GM12892 (cell line): Measurements from ENCODE around the gene PTCD3.

Experiments used
- DNase-seq: peaks from one replicate; pipeline ENCODE4 v3.0.0; 2011; ENCODE audit not compliant: insufficient read length
- FAIRE-seq: peaks from 2 replicates; lab custom pipeline; 2011; peaks lifted over from hg19 to GRCh38; lab: Jason Lieb, UNC
- POLR2A ChIP-seq: IDR thresholded peaks from 2 replicates; pipeline ENCODE4 v1.6.1; 2011; ENCODE audit warnings: low read depth, low read length, control low read depth
- POLR2AphosphoS5 ChIP-seq: IDR thresholded peaks from 2 replicates; pipeline ENCODE4 v1.6.1; 2011; ENCODE audit warnings: low read depth, low read length, control low read depth
- TAF1 ChIP-seq: IDR thresholded peaks from 2 replicates; pipeline ENCODE4 v1.6.1; 2011; ENCODE audit warnings: low read depth, mild to moderate bottlenecking, control low read depth, low read length, borderline replicate concordance

The PTCD3 gene

GRCh38 chr2:86138736-86139625, 32.9 kb downstream of the PTCD3 start:
- FAIRE-seq: no peak
- TF ChIP-seq POLR2AphosphoS5 (no peak), POLR2A (no peak), TAF1 (no peak)

GRCh38 chr2:86139981-86140380, 33.9 kb downstream of the PTCD3 start:
- DNase-seq (no peak), FAIRE-seq (no peak)
- TF ChIP-seq TAF1 (no peak), POLR2AphosphoS5 (no peak), POLR2A (no peak)

More at GRCh38 chr2:86138736-86139625, 32.9 kb downstream of the PTCD3 start:
- no peak for DNase-seq

- no peak for FAIRE-seq
- no peak; the same call in 1 of the 2 replicates for TF ChIP-seq POLR2A
- TF ChIP-seq POLR2AphosphoS5: no peak; the same call in none of the 2 replicates
- TF ChIP-seq TAF1: no peak
- no peak for DNase-seq
Observed at GRCh38 chr2:86140969-86141392, 34.9 kb downstream of the PTCD3 start.

GRCh38 chr2:86142436-86143257, 36.6 kb downstream of the PTCD3 start:
- no peak for DNase-seq
- no peak for FAIRE-seq
- TF ChIP-seq TAF1 (no peak), POLR2A (no peak), POLR2AphosphoS5 (no peak)

- FAIRE-seq (no peak), DNase-seq (no peak)
- TF ChIP-seq POLR2AphosphoS5: no peak; the same call in 1 of the 2 replicates
- no peak for TF ChIP-seq POLR2A
- no peak for TF ChIP-seq TAF1
Observed at GRCh38 chr2:86143307-86143706, 37.3 kb downstream of the PTCD3 start.

- no peak for FAIRE-seq
- no peak for DNase-seq
- TF ChIP-seq POLR2A (no peak), POLR2AphosphoS5 (no peak; the same call in 1 of the 2 replicates), TAF1 (no peak)
Observed at GRCh38 chr2:86143926-86144685, 38.1 kb downstream of the PTCD3 start.

GRCh38 chr2:86147793-86148192, 41.8 kb downstream of the PTCD3 start:
- TF ChIP-seq TAF1 (no peak), POLR2AphosphoS5 (no peak), POLR2A (no peak)
- no peak for FAIRE-seq
- DNase-seq: no peak

- DNase-seq: no peak
- TF ChIP-seq POLR2A: no peak
- TF ChIP-seq POLR2AphosphoS5: 0 out of 2 replicates have a peak, but pooled peaks have one; percentile 25
- no peak for FAIRE-seq
Observed at GRCh38 chr2:86150502-86150901, 44.5 kb downstream of the PTCD3 start.

- no peak for FAIRE-seq
- DNase-seq: no peak
- TF ChIP-seq TAF1 (no peak), POLR2AphosphoS5 (no peak), POLR2A (no peak)
Observed at GRCh38 chr2:86157009-86157556, 51.0 kb downstream of the PTCD3 start.

GRCh38 chr2:86158286-86158685, 52.3 kb downstream of the PTCD3 start:
- no peak for TF ChIP-seq TAF1
- TF ChIP-seq POLR2A: no peak
- no peak for TF ChIP-seq POLR2AphosphoS5
- no peak for FAIRE-seq
- no peak for DNase-seq
